Neuron (in vitro differentiated cells): ENCODE data around the gene TRMU.
"Not testable (repeated sequence)": the region's sequence is repeated elsewhere in the genome, so short reads cannot be mapped to it uniquely, and the experiment has no call there.

Experiments
- H2AFZ ChIP-seq: one replicate; pipeline ENCODE4 v1.6.1; 2013; ENCODE audit warnings: low read depth, mild to moderate bottlenecking, inconsistent platforms, low read length, moderate library complexity
- H3K27me3 ChIP-seq: one replicate; pipeline ENCODE4 v1.6.1; 2013; ENCODE audit warnings: low read length; ENCODE audit not compliant: insufficient read depth
- H3K36me3 ChIP-seq: one replicate; pipeline ENCODE4 v1.6.1; 2013; ENCODE audit warnings: low read length; ENCODE audit not compliant: insufficient read depth
- H3K4me1 ChIP-seq: one replicate; pipeline ENCODE4 v1.6.1; 2013; ENCODE audit warnings: low read length; ENCODE audit not compliant: insufficient read depth
- H3K4me3 ChIP-seq: 2 replicates; pipeline ENCODE4 v1.5.1; 2013; ENCODE audit warnings: mild to moderate bottlenecking, low read length, moderate library complexity
- H3K9me3 ChIP-seq: one replicate; pipeline ENCODE4 v1.6.1; 2013; ENCODE audit warnings: low read length

The TRMU gene

GRCh38 chr22:46389081-46389480 lies 53.6 kb downstream of the TRMU start:
- no peaks in the 10 kb centered on the region for H3K27me3 ChIP-seq
- H2AFZ ChIP-seq = no peak overlapping the region
- H3K36me3 ChIP-seq = peaks cover 6% of the 10 kb centered on the region
- H3K4me1 ChIP-seq = no peaks in the 10 kb centered on the region
- H3K9me3 ChIP-seq = no peaks in the 10 kb centered on the region
- H3K4me3 ChIP-seq = no peak overlapping the region

GRCh38 chr22:46390105-46390651 lies 54.7 kb downstream of the TRMU start:
- Histone ChIP-seq H3K4me3 (no peak overlapping the region), H3K9me3 (no peaks in the 10 kb centered on the region), H3K27me3 (no peaks in the 10 kb centered on the region)

GRCh38 chr22:46390652-46391301 lies 55.3 kb downstream of the TRMU start:
- Histone ChIP-seq H3K9me3 (no peaks in the 10 kb centered on the region), H3K4me3 (no peak overlapping the region), H3K36me3 (peaks cover 6% of the 10 kb centered on the region), H2AFZ (no peak overlapping the region), H3K4me1 (no peaks in the 10 kb centered on the region), H3K27me3 (no peaks in the 10 kb centered on the region)

More at GRCh38 chr22:46390105-46390651, 54.7 kb downstream of the TRMU start:
- Histone ChIP-seq H2AFZ (no peak overlapping the region), H3K36me3 (peaks cover 6% of the 10 kb centered on the region), H3K4me1 (no peaks in the 10 kb centered on the region)

GRCh38 chr22:46391486-46392136 lies 56.1 kb downstream of the TRMU start:
- no peak overlapping the region for H3K4me3 ChIP-seq
- H2AFZ ChIP-seq = no peak overlapping the region
- no peaks in the 10 kb centered on the region for H3K4me1 ChIP-seq
- no peaks in the 10 kb centered on the region for H3K9me3 ChIP-seq
- H3K36me3 ChIP-seq = peaks cover 6% of the 10 kb centered on the region
- H3K27me3 ChIP-seq = no peaks in the 10 kb centered on the region

- Histone ChIP-seq H3K36me3 (peaks cover 6% of the 10 kb centered on the region), H3K4me1 (no peaks in the 10 kb centered on the region), H3K27me3 (no peaks in the 10 kb centered on the region), H3K4me3 (no peak overlapping the region), H2AFZ (no peak overlapping the region), H3K9me3 (no peaks in the 10 kb centered on the region)
Observed at GRCh38 chr22:46392137-46392844, 56.8 kb downstream of the TRMU start.

GRCh38 chr22:46393873-46394272 lies 58.4 kb downstream of the TRMU start:
- Histone ChIP-seq H3K27me3 (no peaks in the 10 kb centered on the region), H3K9me3 (no peaks in the 10 kb centered on the region), H2AFZ (no peak overlapping the region), H3K36me3 (peaks cover 5% of the 10 kb centered on the region), H3K4me1 (no peaks in the 10 kb centered on the region), H3K4me3 (no peak overlapping the region)

GRCh38 chr22:46394622-46395021 lies 59.1 kb downstream of the TRMU start:
- peaks cover 10% of the 10 kb centered on the region for H3K36me3 ChIP-seq
- no peaks in the 10 kb centered on the region for H3K27me3 ChIP-seq
- no peaks in the 10 kb centered on the region for H3K9me3 ChIP-seq
- no peak overlapping the region for H3K4me3 ChIP-seq
- H2AFZ ChIP-seq = no peak overlapping the region
- H3K4me1 ChIP-seq = no peaks in the 10 kb centered on the region

GRCh38 chr22:46395145-46395544 lies 59.6 kb downstream of the TRMU start:
- Histone ChIP-seq H2AFZ (no peak overlapping the region), H3K27me3 (no peaks in the 10 kb centered on the region), H3K4me1 (no peaks in the 10 kb centered on the region), H3K4me3 (no peak overlapping the region), H3K36me3 (peaks cover 11% of the 10 kb centered on the region), H3K9me3 (no peaks in the 10 kb centered on the region)

GRCh38 chr22:46397049-46397448 lies 61.5 kb downstream of the TRMU start:
- not testable (repeated sequence) for H3K27me3 ChIP-seq, H3K9me3 ChIP-seq, H2AFZ ChIP-seq, H3K4me1 ChIP-seq, H3K4me3 ChIP-seq
- H3K36me3 ChIP-seq = peaks cover 11% of the 10 kb centered on the region

GRCh38 chr22:46397514-46397913 lies 62.0 kb downstream of the TRMU start:
- no peaks in the 10 kb centered on the region for H3K27me3 ChIP-seq
- H3K9me3 ChIP-seq = peaks cover 2% of the 10 kb centered on the region
- H2AFZ ChIP-seq = no peak overlapping the region
- no peak overlapping the region for H3K4me3 ChIP-seq
- H3K36me3 ChIP-seq = peaks cover 11% of the 10 kb centered on the region
- H3K4me1 ChIP-seq = no peaks in the 10 kb centered on the region

- Histone ChIP-seq H3K4me1 (no peaks in the 10 kb centered on the region), H3K4me3 (no peak overlapping the region), H3K9me3 (peaks cover 2% of the 10 kb centered on the region), H3K36me3 (peaks cover 11% of the 10 kb centered on the region), H2AFZ (no peak overlapping the region), H3K27me3 (no peaks in the 10 kb centered on the region)
Observed at GRCh38 chr22:46397951-46398350, 62.4 kb downstream of the TRMU start.

GRCh38 chr22:46399251-46400024 lies 63.9 kb downstream of the TRMU start:
- no peak overlapping the region for H3K4me3 ChIP-seq
- no peaks in the 10 kb centered on the region for H3K27me3 ChIP-seq
- H2AFZ ChIP-seq = no peak overlapping the region
- peaks cover 8% of the 10 kb centered on the region for H3K36me3 ChIP-seq
- no peaks in the 10 kb centered on the region for H3K4me1 ChIP-seq
- H3K9me3 ChIP-seq = peaks cover 2% of the 10 kb centered on the region

GRCh38 chr22:46401370-46401769 lies 65.9 kb downstream of the TRMU start:
- H3K9me3 ChIP-seq = peaks cover 2% of the 10 kb centered on the region
- no peak overlapping the region for H3K4me3 ChIP-seq
- H3K36me3 ChIP-seq = peaks cover 8% of the 10 kb centered on the region
- H3K4me1 ChIP-seq = no peaks in the 10 kb centered on the region
- no peaks in the 10 kb centered on the region for H3K27me3 ChIP-seq
- no peak overlapping the region for H2AFZ ChIP-seq
